B cell (primary cell): ENCODE results near the gene TMEM239. TPM values are rescaled to one million over a fixed set of nuclear protein-coding genes. Genes with fewer than 3 reads are reported as not detected.
A peak's percentile ranks its signal among the peaks of the same experiment; 100 is the strongest.

Experiments
- ATAC-seq: fragments of 200-7000 bp; cut with Tn5 transposase; one replicate; pipeline ENCODE4 v1.10.0; 2021; ENCODE audit warnings: low read depth, mild to moderate bottlenecking, moderate number of reproducible peaks, moderate library complexity
- CTCF ChIA-PET: fragments of 350-600 bp; sonication (Branson Sonifier 250); formaldehyde crosslinking; loops from one replicate; lab custom pipeline; 2021; ENCODE audit warnings: antibody characterized with exemption, inconsistent platforms; lab: Charles Lee
- POLR2A ChIA-PET: fragments of 350-600 bp; sonication (Branson Sonifier 250); formaldehyde crosslinking; loops from one replicate; lab custom pipeline; 2021; ENCODE audit warnings: antibody characterized with exemption; lab: Charles Lee
- DNase-seq: peaks from one replicate; pipeline ENCODE4 v3.0.0; 2013
- H2AFZ ChIP-seq: 2 replicates; pipeline ENCODE4 v1.6.1; 2012; ENCODE audit warnings: mild to moderate bottlenecking, low read depth, low read length; ENCODE audit not compliant: insufficient read depth, poor library complexity, severe bottlenecking
- H3K27ac ChIP-seq, 2 donors: 1 replicate in 1 of 2; 2 replicates in 1 of 2; pipeline ENCODE4 v1.5.1; 2012 to 2013; ENCODE audit warnings: low read length in 2 of 2, mild to moderate bottlenecking in 2 of 2, moderate library complexity in 1 of 2
- H3K27me3 ChIP-seq, 4 experiments: fragments of 200-600 bp in 1 of 4; sonication (generic) in 1 of 4; replicated peaks in 1 of 4; 1 replicate in 2 of 4; 2 replicates in 2 of 4; pipeline versions ENCODE4 v1.6.1 to v1.7.0; 2013 to 2016; ENCODE audit warnings: low read length in 3 of 4, mild to moderate bottlenecking in 2 of 4, mixed read lengths in 1 of 4, moderate library complexity in 1 of 4; ENCODE audit not compliant: insufficient read depth in 4 of 4, control insufficient read depth in 3 of 4; ENCODE audit errors: control extremely low read depth in 1 of 4
- H3K36me3 ChIP-seq, 2 experiments: replicated peaks in 1 of 2; 1 replicate in 1 of 2; 2 replicates in 1 of 2; pipeline versions ENCODE4 v1.6.1 to v1.7.1; 2013; ENCODE audit warnings: low read length in 1 of 2; ENCODE audit not compliant: insufficient read depth in 2 of 2, control insufficient read depth in 1 of 2; ENCODE audit errors: control extremely low read depth in 1 of 2, extremely low read depth in 1 of 2
- H3K4me1 ChIP-seq, 2 donors: fragments of 200-600 bp in 1 of 2; sonication (generic) in 1 of 2; 1 replicate in 1 of 2; 2 replicates in 1 of 2; pipeline versions ENCODE4 v1.5.1 to v1.6.1; 2013 to 2017; ENCODE audit warnings: low read length in 2 of 2; ENCODE audit not compliant: control insufficient read depth in 2 of 2, insufficient read depth in 2 of 2
- H3K4me2 ChIP-seq: replicated peaks from 2 replicates; pipeline ENCODE3; 2012; ENCODE audit warnings: mild to moderate bottlenecking, low read depth, low read length; ENCODE audit not compliant: poor library complexity, severe bottlenecking
- H3K4me3 ChIP-seq, 5 experiments: fragments of 200-600 bp in 1 of 5; sonication (generic) in 1 of 5; 1 replicate in 3 of 5; 2 replicates in 2 of 5; pipeline versions ENCODE4 v1.5.1 to v1.7.0; 2011 to 2016; ENCODE audit warnings: low read length in 4 of 5, mild to moderate bottlenecking in 4 of 5, low read depth in 2 of 5, control low read depth in 1 of 5, moderate library complexity in 1 of 5; ENCODE audit not compliant: insufficient read depth in 1 of 5; ENCODE audit errors: control extremely low read depth in 1 of 5, extremely low read depth in 1 of 5
- H3K79me2 ChIP-seq: fragments of 200-600 bp; sonication (generic); one replicate; pipeline ENCODE4 v1.6.0; 2016; ENCODE audit warnings: low read length; ENCODE audit not compliant: control insufficient read depth, insufficient read depth
- H3K9ac ChIP-seq: fragments of 200-600 bp; sonication (generic); 2 replicates; pipeline ENCODE4 v1.6.1; 2017; ENCODE audit warnings: mild to moderate bottlenecking, low read length, moderate library complexity
- H3K9me3 ChIP-seq, 3 donors: one replicate each; pipeline versions ENCODE4 v1.6.1 to v1.7.1; 2013; ENCODE audit warnings: low read length in 2 of 3; ENCODE audit not compliant: control insufficient read depth in 2 of 3, insufficient read depth in 1 of 3; ENCODE audit errors: control extremely low read depth in 1 of 3
- H4K20me1 ChIP-seq: 2 replicates; pipeline ENCODE4 v1.6.0; 2012; ENCODE audit warnings: mild to moderate bottlenecking, low read length; ENCODE audit not compliant: insufficient read depth, control insufficient read depth, poor library complexity, severe bottlenecking
- H3K27ac Mint-ChIP-seq: one replicate; pipeline ENCODE4 v1.8.0; 2021; ENCODE audit warnings: mixed read lengths
- H3K27me3 Mint-ChIP-seq: one replicate; pipeline ENCODE4 v1.8.0; 2021; ENCODE audit warnings: mixed read lengths
- H3K4me1 Mint-ChIP-seq: one replicate; pipeline ENCODE4 v1.8.0; 2021; ENCODE audit warnings: mixed read lengths
- H3K4me3 Mint-ChIP-seq: one replicate; pipeline ENCODE4 v1.8.0; 2021; ENCODE audit warnings: mixed read lengths
- H3K9me3 Mint-ChIP-seq: one replicate; pipeline ENCODE4 v1.8.0; 2022; ENCODE audit warnings: mixed read lengths; ENCODE audit not compliant: insufficient read depth
- EZH2 ChIP-seq: IDR thresholded peaks from 2 replicates; pipeline ENCODE4 v1.6.1; 2012; ENCODE audit warnings: borderline replicate concordance, low read depth, mild to moderate bottlenecking, moderate library complexity, low read length; ENCODE audit not compliant: insufficient read depth, poor library complexity, severe bottlenecking
- WGBS: methylation state at CpG from one replicate; pipeline ENCODE4 v1.1.5; 2013; ENCODE audit warnings: missing lambda C conversion rate; ENCODE audit not compliant: insufficient coverage; 5-methylcytosine and 5-hydroxymethylcytosine counted together
- intact Hi-C: fragments of 100-400 bp; cut with micrococcal nuclease; formaldehyde crosslinking; loops from one replicate; pipeline ENCODE4 v1.10.0; 2022
- polyA plus RNA-seq: library from polyadenylated mRNA; depleted of rRNA; stranded (reverse); fragments of >200 nt; gene quantifications from 2 replicates; pipeline ENCODE4 v1.2.3, GENCODE V29; 2012
- total RNA-seq, 2 donors: library from RNA; stranded (reverse); fragments of 120-200 nt in 1 of 2; gene quantifications; 1 replicate in 1 of 2; 2 replicates in 1 of 2; pipeline versions ENCODE4 v1.2.3 to v1.2.4, GENCODE V29; 2013 to 2022
- TF ChIP-seq, protein P1 (sequence below): fragments of 200-600 bp; IDR thresholded peaks from one replicate; pipeline ENCODE4 v1.8.0; 2022; ENCODE audit warnings: antibody characterized with exemption, mild to moderate bottlenecking

The TMEM239 gene
- total and polyA plus RNA-seq, 2 donors (not counting 1 experiment from before 2014, with no cell fraction given), result not detected

DNA sequence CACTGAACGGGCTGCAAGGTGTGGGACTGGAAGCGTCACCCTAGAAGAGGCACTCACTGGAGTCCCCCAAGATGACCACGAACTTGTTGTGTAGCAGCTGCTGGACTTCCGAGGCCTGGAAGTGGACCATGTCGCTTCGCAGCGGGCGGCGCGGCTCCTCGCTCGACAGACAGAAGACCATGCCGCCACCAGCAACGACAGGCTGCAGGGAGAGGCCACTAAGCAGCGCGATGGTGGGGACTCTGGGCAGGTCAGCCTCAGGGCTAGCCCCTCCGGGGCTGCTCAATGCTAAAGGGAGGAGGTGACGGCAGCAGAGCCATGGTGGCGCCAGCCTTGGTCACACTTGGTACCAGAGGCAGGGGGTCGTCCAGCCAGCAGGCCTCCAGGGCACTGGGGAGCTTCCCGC is 23.6 kb downstream of the TMEM239 start:
- H4K20me1 ChIP-seq, result no peaks in the 10 kb centered on the region
- H3K79me2 ChIP-seq, result peaks cover 26% of the 10 kb centered on the region
- ATAC-seq, result no peak
- Mint-ChIP-seq H3K4me3 (peak overlapping the region; percentile 91), H3K27ac (peak overlapping the region; percentile 88), H3K9me3 (no peaks in the 10 kb centered on the region), H3K27me3 (no peaks in the 10 kb centered on the region), H3K4me1 (peaks cover 22% of the 10 kb centered on the region)
- WGBS, result 90% methylated on average over 21 of the region's 21 CpGs
- peaks cover 16 to 27% of the 10 kb centered on the region in 2 donors for H3K4me1 ChIP-seq
- intact Hi-C loops, result loop anchor here (1.0 to 2.0 kb wide), 2 partner anchors 34 to 187 kb away; partner anchors contain the start of genes NOP56 and PTPRA
- DNase-seq, result no peak
- CTCF ChIA-PET, result interaction anchor here (1.5 to 2.2 kb wide), 2 partner anchors 33 to 87 kb away, joined by 4 to 7 read pairs; no protein-coding TSS in a partner anchor
- peak overlapping the region in 4 of 5 experiments; percentile 63 to 90 (median 84) for H3K4me3 ChIP-seq
- H2AFZ ChIP-seq, result peak overlapping the region; percentile 100
- peak overlapping the region; percentile 93 for H3K4me2 ChIP-seq
- no peak for TF ChIP-seq EZH2
- TF ChIP-seq, protein P1, sequence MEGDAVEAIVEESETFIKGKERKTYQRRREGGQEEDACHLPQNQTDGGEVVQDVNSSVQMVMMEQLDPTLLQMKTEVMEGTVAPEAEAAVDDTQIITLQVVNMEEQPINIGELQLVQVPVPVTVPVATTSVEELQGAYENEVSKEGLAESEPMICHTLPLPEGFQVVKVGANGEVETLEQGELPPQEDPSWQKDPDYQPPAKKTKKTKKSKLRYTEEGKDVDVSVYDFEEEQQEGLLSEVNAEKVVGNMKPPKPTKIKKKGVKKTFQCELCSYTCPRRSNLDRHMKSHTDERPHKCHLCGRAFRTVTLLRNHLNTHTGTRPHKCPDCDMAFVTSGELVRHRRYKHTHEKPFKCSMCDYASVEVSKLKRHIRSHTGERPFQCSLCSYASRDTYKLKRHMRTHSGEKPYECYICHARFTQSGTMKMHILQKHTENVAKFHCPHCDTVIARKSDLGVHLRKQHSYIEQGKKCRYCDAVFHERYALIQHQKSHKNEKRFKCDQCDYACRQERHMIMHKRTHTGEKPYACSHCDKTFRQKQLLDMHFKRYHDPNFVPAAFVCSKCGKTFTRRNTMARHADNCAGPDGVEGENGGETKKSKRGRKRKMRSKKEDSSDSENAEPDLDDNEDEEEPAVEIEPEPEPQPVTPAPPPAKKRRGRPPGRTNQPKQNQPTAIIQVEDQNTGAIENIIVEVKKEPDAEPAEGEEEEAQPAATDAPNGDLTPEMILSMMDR, result no peak
- H3K27me3 ChIP-seq, result no peaks in the 10 kb centered on the region
- H3K9me3 ChIP-seq, result peaks cover 0 to 3% (median 0%) of the 10 kb centered on the region in 3 donors
- H3K9ac ChIP-seq, result peak overlapping the region; percentile 87
- H3K27ac ChIP-seq, result peak overlapping the region in 1 of 2 donors; percentile 85
- POLR2A ChIA-PET, result interaction anchor here (0.6 to 1.1 kb wide), 2 partner anchors 33 to 368 kb away, joined by 4 to 7 read pairs; partner anchors contain the start of gene PTPRA
- peaks cover 0 to 2% of the 10 kb centered on the region in 2 experiments for H3K36me3 ChIP-seq
